ENCODE measurements around the gene ZNF773.

- TF ChIP-seq, protein P1, sequence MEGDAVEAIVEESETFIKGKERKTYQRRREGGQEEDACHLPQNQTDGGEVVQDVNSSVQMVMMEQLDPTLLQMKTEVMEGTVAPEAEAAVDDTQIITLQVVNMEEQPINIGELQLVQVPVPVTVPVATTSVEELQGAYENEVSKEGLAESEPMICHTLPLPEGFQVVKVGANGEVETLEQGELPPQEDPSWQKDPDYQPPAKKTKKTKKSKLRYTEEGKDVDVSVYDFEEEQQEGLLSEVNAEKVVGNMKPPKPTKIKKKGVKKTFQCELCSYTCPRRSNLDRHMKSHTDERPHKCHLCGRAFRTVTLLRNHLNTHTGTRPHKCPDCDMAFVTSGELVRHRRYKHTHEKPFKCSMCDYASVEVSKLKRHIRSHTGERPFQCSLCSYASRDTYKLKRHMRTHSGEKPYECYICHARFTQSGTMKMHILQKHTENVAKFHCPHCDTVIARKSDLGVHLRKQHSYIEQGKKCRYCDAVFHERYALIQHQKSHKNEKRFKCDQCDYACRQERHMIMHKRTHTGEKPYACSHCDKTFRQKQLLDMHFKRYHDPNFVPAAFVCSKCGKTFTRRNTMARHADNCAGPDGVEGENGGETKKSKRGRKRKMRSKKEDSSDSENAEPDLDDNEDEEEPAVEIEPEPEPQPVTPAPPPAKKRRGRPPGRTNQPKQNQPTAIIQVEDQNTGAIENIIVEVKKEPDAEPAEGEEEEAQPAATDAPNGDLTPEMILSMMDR (conservative IDR thresholded peaks at IDR 0.05 in 1 of 2, IDR thresholded peaks at IDR 0.05 in 1 of 2; ENCODE audit: extremely low read depth in 1 of 2, insufficient read depth in 1 of 2, low read depth in 1 of 2, low read length in 2 of 2): no peak
- TF ChIP-seq EZH2 (IDR thresholded peaks at IDR 0.05; ENCODE audit: borderline replicate concordance, low read length): no peak
These were observed 15.5 kb downstream of the ZNF773 start for GRCh38 chr19:57515255-57515654.

Data from mammary epithelial cell (primary cell).